HG03196 (cell line): ENCODE results near the gene CACNA2D3.

Experiments
- ATAC-seq: cut with Tn5 transposase; IDR thresholded peaks from one replicate; pipeline ENCODE4 v1.9.1; 2021; ENCODE audit not compliant: unreplicated experiment

Gene CACNA2D3

DNA sequence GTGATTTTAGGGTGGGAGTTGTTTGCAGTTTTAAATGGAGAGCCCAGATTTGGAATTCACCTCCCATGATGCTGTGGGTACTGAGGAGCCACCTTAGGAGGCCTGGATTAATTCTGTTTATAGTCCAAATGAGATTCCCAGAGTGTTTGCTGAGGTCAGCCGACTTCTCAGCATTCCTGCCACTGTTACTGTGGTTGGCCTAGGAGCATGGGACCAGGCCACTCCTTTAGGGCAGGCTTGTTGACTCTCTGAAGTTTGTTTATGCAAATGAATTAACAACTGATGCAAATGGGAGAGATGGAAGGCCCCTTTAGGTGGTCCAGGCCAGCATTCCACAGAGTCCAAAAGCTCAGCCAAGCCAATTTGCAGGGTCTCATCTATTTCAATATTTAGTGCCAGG lies 46.1 kb downstream of the CACNA2D3 start:
- ATAC-seq, result no peak

GRCh38 chr3:54169524-54169923 lies 47.2 kb downstream of the CACNA2D3 start:
- no peak for ATAC-seq

- ATAC-seq, result no peak
These were observed 49.2 kb downstream of the CACNA2D3 start for GRCh38 chr3:54171509-54171908.

DNA sequence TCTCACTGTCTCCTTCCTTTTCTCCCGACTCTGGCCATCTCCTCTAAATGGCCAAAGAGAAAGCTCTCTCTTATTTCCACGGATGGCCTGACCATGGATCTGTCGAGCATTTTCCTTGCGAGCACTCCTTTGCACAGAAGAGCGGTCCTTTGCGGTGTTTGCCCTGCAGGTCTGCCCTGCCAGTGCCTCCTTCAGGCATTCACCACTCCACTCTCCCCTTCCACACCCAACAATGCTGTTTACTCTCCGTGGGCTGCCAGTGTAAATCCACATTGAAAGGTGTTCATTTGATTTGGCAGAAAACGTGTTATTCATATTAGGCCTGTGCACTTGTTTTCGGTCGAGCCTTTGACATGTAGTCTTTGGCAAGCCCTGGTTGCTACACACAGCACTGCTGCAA lies 49.6 kb downstream of the CACNA2D3 start:
- no peak for ATAC-seq

DNA sequence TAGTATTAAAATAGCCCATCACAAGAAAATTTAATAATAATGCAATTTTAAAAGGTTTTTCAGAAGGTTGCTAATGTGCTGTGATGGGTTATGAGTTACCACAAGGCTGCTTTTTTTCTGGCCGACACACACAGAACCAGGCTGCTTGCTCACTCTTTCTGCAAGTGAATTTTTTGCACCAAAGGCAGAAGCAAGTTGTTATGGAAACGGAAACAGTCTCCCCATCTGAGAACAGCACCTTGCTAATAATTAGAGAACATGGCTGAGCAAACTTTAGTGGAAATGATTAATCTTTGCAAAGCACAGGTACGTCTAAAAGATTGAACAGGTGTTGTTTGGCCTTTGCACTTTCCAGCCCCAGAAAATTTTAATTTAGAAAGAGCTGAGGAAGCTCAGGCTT lies 51.0 kb downstream of the CACNA2D3 start:
- no peak for ATAC-seq

DNA sequence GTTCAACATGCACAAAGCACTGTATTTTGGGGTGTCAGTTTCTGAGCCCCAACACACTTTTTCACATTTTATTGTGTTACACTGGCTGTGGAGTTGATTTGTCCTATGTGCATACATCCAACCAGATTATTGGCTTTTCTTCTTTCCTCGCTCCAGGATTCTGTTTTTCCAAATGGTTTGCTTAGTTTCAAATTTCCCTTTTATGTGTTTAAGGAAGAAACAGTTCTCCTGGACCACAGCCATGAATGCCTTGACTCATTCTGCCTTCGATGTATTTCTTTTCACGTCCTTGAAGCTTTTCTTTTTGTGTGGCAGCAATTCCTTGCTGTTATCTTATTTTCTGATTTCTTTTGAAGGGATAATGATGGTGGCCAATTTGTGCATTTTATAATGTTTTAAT lies 53.8 kb downstream of the CACNA2D3 start:
- no peak for ATAC-seq

GRCh38 chr3:54177816-54178215 lies 55.5 kb downstream of the CACNA2D3 start:
- no peak for ATAC-seq

- ATAC-seq, result no peak
These were observed 56.0 kb downstream of the CACNA2D3 start for GRCh38 chr3:54178376-54178775.

DNA sequence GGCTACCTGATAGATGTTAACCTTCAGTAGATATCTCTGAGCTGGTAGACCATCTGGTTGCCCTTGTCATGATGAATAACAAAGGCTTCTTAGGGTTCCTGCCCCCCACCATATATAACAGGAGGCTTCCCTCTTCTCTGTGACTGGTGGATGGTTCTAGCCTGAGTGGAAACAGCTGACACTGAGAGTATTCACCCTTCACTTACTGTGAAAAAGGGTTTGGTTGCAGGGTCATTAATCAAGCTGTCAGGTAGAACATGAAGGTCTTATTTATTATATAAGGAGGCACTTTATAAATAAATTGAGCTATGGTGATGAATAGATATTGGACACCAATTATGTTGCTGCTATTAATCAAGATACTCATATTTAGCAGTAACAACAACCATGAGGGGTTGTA lies 58.6 kb downstream of the CACNA2D3 start:
- ATAC-seq, result no peak

DNA sequence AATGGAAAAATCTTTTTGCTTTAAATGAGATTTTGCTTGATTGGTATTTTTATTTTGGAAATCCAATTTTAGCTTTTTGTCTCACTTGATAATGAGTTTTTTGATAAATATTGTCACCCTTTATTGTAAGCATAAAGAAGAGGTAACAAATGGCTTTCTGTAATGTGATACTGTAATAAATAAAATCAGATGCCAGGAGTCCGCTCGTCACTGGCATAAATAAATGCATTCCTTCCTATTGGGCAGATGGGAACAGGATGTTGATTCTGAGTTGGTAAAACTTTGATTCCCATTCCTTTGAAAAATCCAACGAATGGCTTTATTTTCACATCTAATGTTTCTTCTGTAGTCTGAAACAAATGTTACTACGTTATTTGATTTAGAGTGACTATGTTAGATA lies 59.9 kb downstream of the CACNA2D3 start:
- ATAC-seq, result no peak

GRCh38 chr3:54185740-54186139 lies 63.4 kb downstream of the CACNA2D3 start:
- ATAC-seq, result no peak

GRCh38 chr3:54188176-54188791 lies 65.9 kb downstream of the CACNA2D3 start:
- no peak for ATAC-seq

GRCh38 chr3:54191220-54191619 lies 68.9 kb downstream of the CACNA2D3 start:
- ATAC-seq, result no peak

- ATAC-seq, result no peak
These were observed 69.7 kb downstream of the CACNA2D3 start for GRCh38 chr3:54192026-54192425.

GRCh38 chr3:54193093-54193492 lies 70.7 kb downstream of the CACNA2D3 start:
- no peak for ATAC-seq

DNA sequence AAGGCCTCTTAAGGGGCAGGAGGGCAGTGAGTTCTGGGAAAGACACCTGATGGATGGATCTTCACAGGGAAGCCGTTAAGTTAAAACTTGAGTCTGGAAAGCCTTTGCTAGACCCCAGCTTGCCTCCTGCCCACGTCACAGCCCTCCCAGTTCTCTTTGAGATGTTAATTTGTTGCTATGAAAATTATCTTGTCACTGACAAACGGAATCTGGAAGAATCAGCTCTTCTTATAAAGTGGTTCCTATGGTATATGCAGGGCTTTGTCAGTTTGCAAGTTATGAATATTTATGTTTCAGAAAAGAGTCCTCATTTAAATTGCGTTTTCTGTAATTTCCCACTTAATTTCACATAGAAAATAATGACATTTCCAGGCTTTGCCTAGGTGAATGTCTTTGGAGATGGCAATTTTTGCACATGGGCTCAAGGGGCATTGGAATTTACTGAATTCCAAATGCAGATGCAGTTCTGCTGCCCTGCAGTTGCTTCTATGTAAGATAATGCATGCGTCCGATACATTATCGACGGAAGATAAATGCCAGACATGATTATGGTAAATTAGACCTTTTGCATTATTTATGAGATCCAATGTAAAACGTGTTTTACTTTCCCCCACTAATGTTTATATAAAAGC lies 74.1 kb downstream of the CACNA2D3 start:
- no peak for ATAC-seq

DNA sequence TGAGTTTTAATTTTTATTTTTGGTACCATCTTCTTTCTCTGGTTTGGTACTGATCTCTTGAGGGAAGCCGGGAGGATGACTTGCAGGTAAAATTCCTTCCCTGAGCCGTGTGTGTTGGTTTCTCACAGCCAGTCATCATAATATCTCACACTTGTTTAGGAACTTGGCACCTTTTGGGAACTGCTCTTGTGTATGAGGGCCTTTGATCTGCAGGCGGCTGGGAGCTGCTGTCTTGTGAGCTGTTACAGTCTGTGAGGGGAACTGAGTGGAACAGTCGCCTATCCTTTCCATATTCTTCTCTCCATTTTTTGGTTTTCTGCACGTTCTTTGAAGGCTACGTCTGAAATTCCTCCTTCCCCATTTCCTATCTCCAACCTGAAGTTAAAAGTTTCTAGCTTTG lies 75.2 kb downstream of the CACNA2D3 start:
- ATAC-seq, result no peak

GRCh38 chr3:54198556-54198955 lies 76.2 kb downstream of the CACNA2D3 start:
- ATAC-seq, result no peak

DNA sequence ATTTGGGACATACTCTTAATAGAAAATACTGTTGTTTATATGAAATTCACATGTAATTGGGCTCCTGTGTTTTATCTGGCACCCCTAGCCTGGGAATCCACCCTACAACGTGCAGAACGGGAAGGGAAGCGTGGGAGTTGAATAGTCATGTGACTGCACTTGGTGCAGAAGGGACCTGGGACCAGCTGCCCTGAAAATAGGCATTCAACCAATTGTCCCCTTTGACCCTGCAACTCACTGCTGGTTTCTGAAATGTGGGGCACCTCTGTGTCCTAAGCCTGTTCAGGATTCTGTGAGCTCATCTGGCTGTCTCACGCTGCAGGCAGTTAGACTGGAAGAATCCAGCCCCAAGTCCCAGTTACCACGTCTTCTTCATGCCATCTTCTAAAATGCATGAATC lies 79.7 kb downstream of the CACNA2D3 start:
- ATAC-seq, result no peak

DNA sequence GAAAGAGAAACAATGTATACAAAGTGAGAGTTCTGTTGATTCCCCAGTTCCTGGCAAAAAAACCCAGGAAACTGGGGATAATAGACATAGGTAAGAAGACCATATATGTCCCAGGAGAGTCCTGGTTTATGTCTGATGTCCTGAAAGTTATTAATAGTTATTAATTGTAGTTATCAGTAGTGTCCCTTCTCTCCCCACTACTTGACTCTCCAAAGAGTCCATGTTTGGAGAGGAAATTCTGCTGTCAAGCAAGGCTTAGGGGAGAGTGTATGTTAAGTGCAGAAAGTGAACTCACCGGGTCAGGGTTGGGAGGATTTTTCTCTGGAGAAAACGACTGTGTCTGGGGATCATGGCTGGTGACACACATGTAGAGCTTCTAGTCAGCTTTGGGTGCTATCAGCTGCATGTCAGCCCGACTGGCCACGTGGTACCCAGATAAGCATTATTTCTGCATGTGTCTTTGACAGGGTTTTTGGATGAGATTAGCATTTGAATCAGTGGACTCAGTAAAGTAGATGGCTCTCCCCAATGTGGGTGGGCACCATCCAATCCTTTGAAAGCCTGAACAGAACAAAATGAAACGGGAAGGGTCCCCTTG lies 80.4 kb downstream of the CACNA2D3 start:
- ATAC-seq, result no peak

- ATAC-seq, result no peak
These were observed 84.5 kb downstream of the CACNA2D3 start for GRCh38 chr3:54206874-54207273.

DNA sequence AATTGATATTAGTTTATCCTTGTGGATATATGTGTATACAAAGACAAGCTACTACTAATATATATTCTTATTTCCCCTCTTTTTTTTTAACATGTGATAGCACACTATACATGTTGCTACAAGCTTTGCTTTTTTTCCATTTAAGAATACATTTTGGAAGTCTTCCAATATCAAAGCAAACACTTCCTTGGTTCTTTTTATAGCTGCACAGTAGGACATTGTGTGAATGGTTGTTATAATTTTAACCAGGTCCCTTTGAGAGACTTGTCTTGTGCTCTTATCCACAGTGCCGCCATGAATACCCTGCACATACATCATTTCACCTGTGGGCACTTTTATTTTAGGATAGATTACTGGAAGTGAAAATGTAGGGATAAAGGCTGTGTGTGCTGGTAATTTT lies 88.7 kb downstream of the CACNA2D3 start:
- ATAC-seq, result no peak

- ATAC-seq, result no peak
These were observed 90.4 kb downstream of the CACNA2D3 start for GRCh38 chr3:54212723-54213122.
